Activated CD8-positive, alpha-beta T cell treated with anti-CD3 and anti-CD28 coated beads for 36 hours (primary cell): ENCODE measurements around the gene ACSM3. TPM values are rescaled to one million over a fixed set of nuclear protein-coding genes. Genes with fewer than 3 reads are reported as not detected.
"Not testable (repeated sequence)": the region's sequence is repeated elsewhere in the genome, so short reads cannot be mapped to it uniquely, and the experiment has no call there.

Source experiments
- ATAC-seq: fragments of 200-7000 bp; cut with Tn5 transposase; one replicate; pipeline ENCODE4 v1.10.0; 2021; ENCODE audit warnings: mild to moderate bottlenecking, moderate library complexity
- CTCF ChIA-PET: fragments of 350-600 bp; sonication (Branson Sonifier 250); formaldehyde crosslinking; loops from one replicate; lab custom pipeline; 2021; ENCODE audit warnings: antibody characterized with exemption; lab: Charles Lee
- POLR2A ChIA-PET: fragments of 350-600 bp; sonication (Branson Sonifier 250); formaldehyde crosslinking; loops from one replicate; lab custom pipeline; 2021; ENCODE audit warnings: antibody characterized with exemption; lab: Charles Lee
- DNase-seq: peaks from one replicate; pipeline ENCODE4 v3.0.0-alpha.2; 2020
- H3K27ac Mint-ChIP-seq: one replicate; pipeline ENCODE4 v1.8.0; 2021; ENCODE audit warnings: mild to moderate bottlenecking, mixed read lengths
- H3K27me3 Mint-ChIP-seq: one replicate; pipeline ENCODE4 v1.8.0; 2021; ENCODE audit warnings: mixed read lengths
- H3K36me3 Mint-ChIP-seq: one replicate; pipeline ENCODE4 v1.8.0; 2021; ENCODE audit warnings: low read depth, mixed read lengths
- H3K4me1 Mint-ChIP-seq: one replicate; pipeline ENCODE4 v1.8.0; 2021; ENCODE audit warnings: low read depth, mixed read lengths
- H3K4me3 Mint-ChIP-seq: one replicate; pipeline ENCODE4 v1.8.0; 2021; ENCODE audit warnings: mild to moderate bottlenecking, moderate library complexity, mixed read lengths
- H3K9me3 Mint-ChIP-seq: one replicate; pipeline ENCODE4 v1.8.0; 2021; ENCODE audit warnings: mixed read lengths
- intact Hi-C: fragments of 100-400 bp; cut with micrococcal nuclease; formaldehyde crosslinking; loops from one replicate; pipeline ENCODE4 v1.10.0; 2022
- total RNA-seq, 2 experiments: library from RNA; stranded (reverse); gene quantifications; one replicate each; pipeline ENCODE4 v1.2.3, GENCODE V29; 2021
- TF ChIP-seq, protein P1 (sequence below): fragments of 200-600 bp; IDR thresholded peaks from one replicate; pipeline ENCODE4 v1.8.0; 2022; ENCODE audit warnings: antibody characterized with exemption, mild to moderate bottlenecking

The ACSM3 gene, protein sequence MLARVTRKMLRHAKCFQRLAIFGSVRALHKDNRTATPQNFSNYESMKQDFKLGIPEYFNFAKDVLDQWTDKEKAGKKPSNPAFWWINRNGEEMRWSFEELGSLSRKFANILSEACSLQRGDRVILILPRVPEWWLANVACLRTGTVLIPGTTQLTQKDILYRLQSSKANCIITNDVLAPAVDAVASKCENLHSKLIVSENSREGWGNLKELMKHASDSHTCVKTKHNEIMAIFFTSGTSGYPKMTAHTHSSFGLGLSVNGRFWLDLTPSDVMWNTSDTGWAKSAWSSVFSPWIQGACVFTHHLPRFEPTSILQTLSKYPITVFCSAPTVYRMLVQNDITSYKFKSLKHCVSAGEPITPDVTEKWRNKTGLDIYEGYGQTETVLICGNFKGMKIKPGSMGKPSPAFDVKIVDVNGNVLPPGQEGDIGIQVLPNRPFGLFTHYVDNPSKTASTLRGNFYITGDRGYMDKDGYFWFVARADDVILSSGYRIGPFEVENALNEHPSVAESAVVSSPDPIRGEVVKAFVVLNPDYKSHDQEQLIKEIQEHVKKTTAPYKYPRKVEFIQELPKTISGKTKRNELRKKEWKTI
- 10 to 100 TPM; 16.1 to 16.6 TPM for total RNA-seq

DNA sequence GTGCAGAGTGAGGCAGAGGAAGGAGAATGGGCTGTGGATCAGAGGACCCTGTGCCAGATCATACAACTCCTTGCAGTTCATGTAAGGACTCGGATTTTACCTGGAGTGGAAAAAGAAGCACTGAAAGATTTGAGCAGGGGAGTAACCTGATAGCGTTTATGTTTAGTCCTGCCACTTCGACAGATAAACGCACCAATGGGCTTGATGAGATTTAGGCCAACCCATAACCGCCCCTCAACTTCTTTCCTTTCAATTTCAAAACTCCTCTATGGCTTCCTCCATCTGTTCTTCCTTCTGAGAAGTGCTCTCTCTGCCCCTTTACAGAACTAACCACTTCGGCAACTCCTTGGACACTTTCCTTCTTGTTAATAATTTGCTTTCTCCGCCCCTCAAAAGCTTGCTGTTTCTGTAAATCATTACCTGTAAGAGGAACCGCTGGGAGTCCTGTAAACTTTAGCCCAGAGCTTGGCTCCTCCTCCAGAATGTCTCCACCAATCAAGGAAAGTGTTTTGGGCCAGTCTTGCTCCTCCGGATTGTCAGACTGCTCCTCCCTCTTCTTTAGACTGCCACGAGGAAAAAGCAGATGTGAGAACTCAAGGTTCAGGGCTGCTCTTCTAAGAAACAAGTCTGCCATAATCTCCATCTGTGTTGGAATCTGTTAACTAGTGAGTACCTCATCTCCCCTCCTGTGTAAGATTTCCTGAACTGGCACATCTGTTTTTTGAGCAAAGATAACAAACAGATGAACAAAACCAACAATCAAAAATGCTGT, at the start of gene ACSM3:
ACSM3 (plus strand) TSS at position 554 of the 772 bp plus-strand sequence. CDS start 6,021 bp downstream, outside the sequence.
- H3K27ac Mint-ChIP-seq, result peak within 1 kb of the TSS; percentile 90
- DNase-seq (peak; percentile 76), ATAC-seq (peak; percentile 99)
- TF ChIP-seq, protein P1, sequence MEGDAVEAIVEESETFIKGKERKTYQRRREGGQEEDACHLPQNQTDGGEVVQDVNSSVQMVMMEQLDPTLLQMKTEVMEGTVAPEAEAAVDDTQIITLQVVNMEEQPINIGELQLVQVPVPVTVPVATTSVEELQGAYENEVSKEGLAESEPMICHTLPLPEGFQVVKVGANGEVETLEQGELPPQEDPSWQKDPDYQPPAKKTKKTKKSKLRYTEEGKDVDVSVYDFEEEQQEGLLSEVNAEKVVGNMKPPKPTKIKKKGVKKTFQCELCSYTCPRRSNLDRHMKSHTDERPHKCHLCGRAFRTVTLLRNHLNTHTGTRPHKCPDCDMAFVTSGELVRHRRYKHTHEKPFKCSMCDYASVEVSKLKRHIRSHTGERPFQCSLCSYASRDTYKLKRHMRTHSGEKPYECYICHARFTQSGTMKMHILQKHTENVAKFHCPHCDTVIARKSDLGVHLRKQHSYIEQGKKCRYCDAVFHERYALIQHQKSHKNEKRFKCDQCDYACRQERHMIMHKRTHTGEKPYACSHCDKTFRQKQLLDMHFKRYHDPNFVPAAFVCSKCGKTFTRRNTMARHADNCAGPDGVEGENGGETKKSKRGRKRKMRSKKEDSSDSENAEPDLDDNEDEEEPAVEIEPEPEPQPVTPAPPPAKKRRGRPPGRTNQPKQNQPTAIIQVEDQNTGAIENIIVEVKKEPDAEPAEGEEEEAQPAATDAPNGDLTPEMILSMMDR, result no peak
- H3K4me3 Mint-ChIP-seq, result peak within 1 kb of the TSS; percentile 78
- ChIA-PET POLR2A (interaction anchor here (1.1 to 2.9 kb wide), 2 partner anchors 15 to 43 kb away, joined by 3 to 13 read pairs; partner anchors contain the start of genes ERI2 and REXO5), CTCF (interaction anchor here (0.7 to 2.3 kb wide), 6 partner anchors 9 to 1185 kb away, joined by 3 to 8 read pairs (median 4); no protein-coding TSS in a partner anchor)
- H3K36me3 Mint-ChIP-seq, result peaks cover 7% of the 10 kb centered on the region
- intact Hi-C loops, result no loop called here
- peaks cover 23% of the 10 kb centered on the region for H3K4me1 Mint-ChIP-seq
- peaks cover 5% of the 10 kb centered on the region for H3K9me3 Mint-ChIP-seq
- H3K27me3 Mint-ChIP-seq, result no peaks in the 10 kb centered on the region

DNA sequence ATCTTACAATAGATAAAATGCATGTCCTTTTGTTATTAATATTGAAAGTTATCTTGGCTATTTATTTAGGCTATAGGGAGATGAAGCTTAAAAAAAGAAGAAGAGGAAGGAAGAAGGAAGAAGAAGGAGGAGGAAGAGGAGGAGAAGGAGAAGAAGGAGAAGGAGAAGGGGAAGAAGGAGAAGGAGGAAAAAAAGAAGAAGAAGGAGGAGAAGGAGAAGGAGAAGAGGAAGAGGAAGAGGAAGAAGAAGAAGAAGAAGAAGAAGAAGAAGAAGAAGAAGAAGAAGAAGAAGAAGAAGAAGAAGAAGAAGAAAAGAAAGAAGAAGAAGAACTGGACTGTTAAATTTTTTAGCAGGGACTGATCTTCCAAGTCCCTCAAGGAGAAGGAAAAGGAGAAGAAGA, 46.1 kb upstream of the ACSM3 start:
- H3K36me3 Mint-ChIP-seq, H3K27ac Mint-ChIP-seq, POLR2A ChIA-PET, ATAC-seq, intact Hi-C loops, CTCF ChIA-PET, H3K4me3 Mint-ChIP-seq, H3K4me1 Mint-ChIP-seq, H3K27me3 Mint-ChIP-seq, H3K9me3 Mint-ChIP-seq, DNase-seq: not testable (repeated sequence)

DNA sequence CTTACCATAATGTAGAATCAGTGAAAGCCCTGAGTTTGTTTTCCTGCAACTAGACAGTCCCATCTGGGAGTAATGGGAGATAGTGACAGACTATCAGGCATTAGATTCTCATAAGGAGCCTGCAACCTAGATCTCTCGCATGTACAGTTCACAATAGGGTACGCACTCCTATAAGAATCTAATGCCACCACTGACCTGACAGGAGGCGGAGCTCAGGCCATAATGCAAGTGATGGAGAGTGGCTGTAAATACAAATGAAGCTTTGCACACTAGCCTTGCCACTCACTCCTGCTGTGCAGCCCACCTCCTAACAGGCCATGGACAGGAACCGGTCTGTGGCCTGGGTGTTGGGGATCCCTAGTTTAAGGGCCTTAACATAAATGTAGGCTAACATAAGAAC, 43.6 kb upstream of the ACSM3 start:
- Mint-ChIP-seq H3K4me3 (no peak overlapping the region), H3K27ac (no peak overlapping the region), H3K9me3 (no peaks in the 10 kb centered on the region), H3K27me3 (no peaks in the 10 kb centered on the region), H3K36me3 (no peaks in the 10 kb centered on the region), H3K4me1 (no peaks in the 10 kb centered on the region)
- intact Hi-C loops, result no loop called here
- no peak for DNase-seq
- ChIA-PET POLR2A (interaction anchor here (1.0 kb wide), 1 partner anchor 21 kb away, joined by 3 read pairs; the partner anchor contains the start of gene THUMPD1), CTCF (interaction anchor here (1.6 kb wide), 1 partner anchor 27 kb away, joined by 3 read pairs; no protein-coding TSS in a partner anchor)
- TF ChIP-seq, protein P1, result no peak
- no peak for ATAC-seq

DNA sequence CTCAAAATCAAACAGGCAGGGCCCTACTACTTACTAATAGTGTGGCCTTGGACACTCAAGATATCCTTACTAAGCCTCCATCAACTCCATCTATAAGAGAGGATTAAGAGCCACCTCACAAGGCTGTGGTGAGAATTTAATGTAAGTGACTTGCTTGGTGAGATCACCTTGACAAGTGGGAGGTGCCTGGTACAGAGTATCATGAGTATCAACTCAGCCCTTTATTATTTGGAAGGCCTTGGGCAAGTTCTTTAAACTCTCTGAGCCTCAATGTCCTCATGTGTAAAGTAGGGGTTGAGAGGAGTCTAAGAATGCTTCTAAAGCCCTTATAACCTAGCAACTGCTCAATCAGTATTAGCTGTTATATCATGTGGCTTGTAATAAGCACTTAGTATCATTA, 37.2 kb upstream of the ACSM3 start:
- CTCF ChIA-PET, result no interaction called here
- no peaks in the 10 kb centered on the region for H3K4me1 Mint-ChIP-seq
- DNase-seq, result no peak
- ATAC-seq, result no peak
- TF ChIP-seq, protein P1, result no peak
- intact Hi-C loops, result no loop called here
- no peak overlapping the region for H3K27ac Mint-ChIP-seq
- H3K4me3 Mint-ChIP-seq, result no peak overlapping the region
- no peaks in the 10 kb centered on the region for H3K9me3 Mint-ChIP-seq
- no peaks in the 10 kb centered on the region for H3K27me3 Mint-ChIP-seq
- H3K36me3 Mint-ChIP-seq, result no peaks in the 10 kb centered on the region
- POLR2A ChIA-PET, result interaction anchor here (1.4 kb wide), 1 partner anchor 14 kb away, joined by 4 read pairs; no protein-coding TSS in a partner anchor

DNA sequence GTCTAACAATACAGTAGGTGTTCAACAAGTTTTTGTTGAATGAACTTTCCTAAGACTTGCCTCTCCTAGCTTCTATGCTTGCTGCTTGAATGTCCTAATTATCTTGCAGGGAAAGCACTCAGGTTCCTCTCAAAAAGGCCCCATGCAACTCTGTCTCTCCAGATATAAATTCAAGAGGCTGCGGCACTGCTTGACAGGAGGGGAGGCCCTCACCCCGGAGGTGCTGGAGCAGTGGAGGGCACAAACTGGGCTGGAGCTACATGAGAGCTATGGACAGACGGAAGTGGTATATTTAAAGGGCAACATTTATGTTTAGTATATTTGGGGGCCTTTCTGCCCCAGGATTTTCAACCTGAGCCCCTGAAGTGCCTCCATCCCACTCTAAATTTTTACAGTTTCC, 36.6 kb upstream of the ACSM3 start:
- ATAC-seq (no peak), DNase-seq (no peak)
- Mint-ChIP-seq H3K27ac (no peak overlapping the region), H3K36me3 (no peaks in the 10 kb centered on the region), H3K4me1 (no peaks in the 10 kb centered on the region), H3K4me3 (no peak overlapping the region), H3K27me3 (no peaks in the 10 kb centered on the region), H3K9me3 (no peaks in the 10 kb centered on the region)
- POLR2A ChIA-PET, result interaction anchor here (1.4 kb wide), 1 partner anchor 14 kb away, joined by 4 read pairs; no protein-coding TSS in a partner anchor
- intact Hi-C loops, result no loop called here
- TF ChIP-seq, protein P1, result no peak
- CTCF ChIA-PET, result no interaction called here
